Activated T-helper 1 cell treated with anti-CD3 and anti-CD28 coated beads, Interleukin-12 subunit alpha, Interleukin-12 subunit beta, Interleukin-2, Interleukin-4 antibody, amounts not matched to agents 30 ng/mL and 10 ng/mL and 1 ng/mL, durations not matched to agents 14 hours and 24 hours and 36 hours (primary cell): ENCODE results near the gene ANK3. TPM values are rescaled to one million over a fixed set of nuclear protein-coding genes. Genes with fewer than 3 reads are reported as not detected.
A peak's percentile ranks its signal among the peaks of the same experiment; 100 is the strongest.

ENCODE experiments used
- DNase-seq: peaks from one replicate; pipeline ENCODE4 v3.0.0; 2021; ENCODE audit warnings: low spot score
- H3K27ac Mint-ChIP-seq: one replicate; pipeline ENCODE4 v1.8.0; 2021; ENCODE audit warnings: mild to moderate bottlenecking, mixed read lengths
- H3K27me3 Mint-ChIP-seq: one replicate; pipeline ENCODE4 v1.8.0; 2022; ENCODE audit warnings: mild to moderate bottlenecking, moderate library complexity, mixed read lengths; ENCODE audit not compliant: insufficient read depth
- H3K36me3 Mint-ChIP-seq: one replicate; pipeline ENCODE4 v1.8.0; 2021; ENCODE audit warnings: low read depth, mixed read lengths
- H3K4me1 Mint-ChIP-seq: one replicate; pipeline ENCODE4 v1.8.0; 2021; ENCODE audit warnings: low read depth, mixed read lengths
- H3K4me3 Mint-ChIP-seq: one replicate; pipeline ENCODE4 v1.8.0; 2021; ENCODE audit warnings: mild to moderate bottlenecking, moderate library complexity, mixed read lengths
- H3K9me3 Mint-ChIP-seq: one replicate; pipeline ENCODE4 v1.8.0; 2021; ENCODE audit warnings: mixed read lengths
- intact Hi-C: fragments of 100-400 bp; cut with micrococcal nuclease; formaldehyde crosslinking; loops from one replicate; pipeline ENCODE4 v1.15.1; 2024
- total RNA-seq: library from RNA; stranded (reverse); gene quantifications from 2 replicates; pipeline ENCODE4 v1.2.3, GENCODE V29; 2022

Gene ANK3
- total RNA-seq, 1 donor from 2014 or later = 26.8 TPM

- Mint-ChIP-seq H3K4me1 (peaks cover 10% of the 10 kb centered on the region), H3K4me3 (no peak overlapping the region), H3K27me3 (no peaks in the 10 kb centered on the region), H3K27ac (no peak overlapping the region), H3K36me3 (peaks cover 16% of the 10 kb centered on the region), H3K9me3 (no peaks in the 10 kb centered on the region)
- intact Hi-C loops = no loop called here
- DNase-seq = no peak
These were observed 129.4 kb downstream of the ANK3 start for GRCh38 chr10:60260321-60260720.

- H3K9me3 Mint-ChIP-seq = no peaks in the 10 kb centered on the region
- H3K27me3 Mint-ChIP-seq = no peaks in the 10 kb centered on the region
- intact Hi-C loops = no loop called here
- H3K4me3 Mint-ChIP-seq = no peak overlapping the region
- peaks cover 10% of the 10 kb centered on the region for H3K4me1 Mint-ChIP-seq
- DNase-seq = no peak
- H3K27ac Mint-ChIP-seq = no peak overlapping the region
- H3K36me3 Mint-ChIP-seq = peaks cover 8% of the 10 kb centered on the region
These were observed 131.3 kb downstream of the ANK3 start for GRCh38 chr10:60258429-60258797.

- H3K36me3 Mint-ChIP-seq = peaks cover 6% of the 10 kb centered on the region
- H3K27me3 Mint-ChIP-seq = no peaks in the 10 kb centered on the region
- H3K27ac Mint-ChIP-seq = no peak overlapping the region
- intact Hi-C loops = no loop called here
- H3K4me1 Mint-ChIP-seq = peaks cover 10% of the 10 kb centered on the region
- no peak for DNase-seq
- H3K9me3 Mint-ChIP-seq = no peaks in the 10 kb centered on the region
- no peak overlapping the region for H3K4me3 Mint-ChIP-seq
These were observed 131.8 kb downstream of the ANK3 start for GRCh38 chr10:60257767-60258428.

- H3K4me1 Mint-ChIP-seq = no peaks in the 10 kb centered on the region
These were observed 134.9 kb downstream of the ANK3 start for GRCh38 chr10:60254776-60255175.

GRCh38 chr10:60253484-60253883, 136.2 kb downstream of the ANK3 start:
- no peaks in the 10 kb centered on the region for H3K4me1 Mint-ChIP-seq
- peaks cover 1% of the 10 kb centered on the region for H3K36me3 Mint-ChIP-seq
- H3K9me3 Mint-ChIP-seq = no peaks in the 10 kb centered on the region
- H3K4me3 Mint-ChIP-seq = no peak overlapping the region
- DNase-seq = no peak
- H3K27me3 Mint-ChIP-seq = no peaks in the 10 kb centered on the region
- H3K27ac Mint-ChIP-seq = no peak overlapping the region
- intact Hi-C loops = no loop called here

More at GRCh38 chr10:60254776-60255175, 134.9 kb downstream of the ANK3 start:
- no peak overlapping the region for H3K4me3 Mint-ChIP-seq
- no peak for DNase-seq
- no peak overlapping the region for H3K27ac Mint-ChIP-seq
- no peaks in the 10 kb centered on the region for H3K27me3 Mint-ChIP-seq
- no peaks in the 10 kb centered on the region for H3K9me3 Mint-ChIP-seq
- intact Hi-C loops = no loop called here
- peaks cover 1% of the 10 kb centered on the region for H3K36me3 Mint-ChIP-seq

GRCh38 chr10:60252688-60253087, 137.0 kb downstream of the ANK3 start:
- intact Hi-C loops = no loop called here
- no peaks in the 10 kb centered on the region for H3K27me3 Mint-ChIP-seq
- peaks cover 1% of the 10 kb centered on the region for H3K36me3 Mint-ChIP-seq
- H3K27ac Mint-ChIP-seq = no peak overlapping the region
- DNase-seq = no peak
- H3K4me3 Mint-ChIP-seq = no peak overlapping the region
- H3K4me1 Mint-ChIP-seq = no peaks in the 10 kb centered on the region
- no peaks in the 10 kb centered on the region for H3K9me3 Mint-ChIP-seq

GRCh38 chr10:60246382-60246781, 143.3 kb downstream of the ANK3 start:
- H3K27me3 Mint-ChIP-seq = no peaks in the 10 kb centered on the region
- no peak for DNase-seq
- H3K4me3 Mint-ChIP-seq = no peak overlapping the region
- H3K27ac Mint-ChIP-seq = no peak overlapping the region
- no peaks in the 10 kb centered on the region for H3K9me3 Mint-ChIP-seq
- intact Hi-C loops = no loop called here
- no peaks in the 10 kb centered on the region for H3K36me3 Mint-ChIP-seq
- H3K4me1 Mint-ChIP-seq = no peaks in the 10 kb centered on the region

- Mint-ChIP-seq H3K9me3 (no peaks in the 10 kb centered on the region), H3K27ac (no peak overlapping the region), H3K4me3 (no peak overlapping the region), H3K36me3 (no peaks in the 10 kb centered on the region), H3K27me3 (no peaks in the 10 kb centered on the region), H3K4me1 (peaks cover 30% of the 10 kb centered on the region)
- intact Hi-C loops = loop anchor here (2.0 to 10.0 kb wide), 8 partner anchors 34 to 536 kb away; partner anchors contain the start of gene CDK1
- DNase-seq = no peak
These were observed 150.4 kb downstream of the ANK3 start for GRCh38 chr10:60239228-60239627.

GRCh38 chr10:60238759-60239100, 150.9 kb downstream of the ANK3 start:
- peaks cover 30% of the 10 kb centered on the region for H3K4me1 Mint-ChIP-seq
- intact Hi-C loops = loop anchor here (1.0 to 10.0 kb wide), 9 partner anchors 34 to 536 kb away; partner anchors contain the start of gene CDK1
- H3K27me3 Mint-ChIP-seq = no peaks in the 10 kb centered on the region
- no peaks in the 10 kb centered on the region for H3K9me3 Mint-ChIP-seq
- peak overlapping the region; percentile 31 for H3K4me3 Mint-ChIP-seq
- no peak overlapping the region for H3K27ac Mint-ChIP-seq
- H3K36me3 Mint-ChIP-seq = peaks cover 1% of the 10 kb centered on the region
- DNase-seq = no peak

- DNase-seq = no peak
- H3K4me3 Mint-ChIP-seq = peak overlapping the region; percentile 27
- intact Hi-C loops = loop anchor here (1.0 to 10.0 kb wide), 9 partner anchors 33 to 537 kb away; partner anchors contain the start of gene CDK1
- H3K36me3 Mint-ChIP-seq = peaks cover 3% of the 10 kb centered on the region
- H3K9me3 Mint-ChIP-seq = no peaks in the 10 kb centered on the region
- peak overlapping the region; percentile 33 for H3K27ac Mint-ChIP-seq
- peaks cover 30% of the 10 kb centered on the region for H3K4me1 Mint-ChIP-seq
- no peaks in the 10 kb centered on the region for H3K27me3 Mint-ChIP-seq
These were observed 151.5 kb downstream of the ANK3 start for GRCh38 chr10:60237977-60238758.

GRCh38 chr10:60236869-60237524, 152.7 kb downstream of the ANK3 start:
- Mint-ChIP-seq H3K4me1 (peaks cover 30% of the 10 kb centered on the region), H3K36me3 (peaks cover 3% of the 10 kb centered on the region), H3K27me3 (no peaks in the 10 kb centered on the region), H3K9me3 (no peaks in the 10 kb centered on the region), H3K27ac (peak overlapping the region; percentile 16), H3K4me3 (peak overlapping the region; percentile 40)
- DNase-seq = no peak
- intact Hi-C loops = loop anchor here (5.0 to 10.0 kb wide), 5 partner anchors 338 to 538 kb away; partner anchors contain the start of gene CDK1

- Mint-ChIP-seq H3K36me3 (peaks cover 3% of the 10 kb centered on the region), H3K27ac (no peak overlapping the region), H3K4me1 (peaks cover 30% of the 10 kb centered on the region), H3K4me3 (no peak overlapping the region), H3K9me3 (no peaks in the 10 kb centered on the region), H3K27me3 (no peaks in the 10 kb centered on the region)
- intact Hi-C loops = loop anchor here (5.0 to 10.0 kb wide), 5 partner anchors 340 to 540 kb away; partner anchors contain the start of gene CDK1
- DNase-seq = no peak
These were observed 154.7 kb downstream of the ANK3 start for GRCh38 chr10:60235001-60235400.

- intact Hi-C loops = loop anchor here (10.0 kb wide), 3 partner anchors 340 to 540 kb away; partner anchors contain the start of gene CDK1
- H3K27ac Mint-ChIP-seq = no peak overlapping the region
- peaks cover 30% of the 10 kb centered on the region for H3K4me1 Mint-ChIP-seq
- no peak overlapping the region for H3K4me3 Mint-ChIP-seq
- DNase-seq = no peak
- no peaks in the 10 kb centered on the region for H3K9me3 Mint-ChIP-seq
- peaks cover 3% of the 10 kb centered on the region for H3K36me3 Mint-ChIP-seq
- no peaks in the 10 kb centered on the region for H3K27me3 Mint-ChIP-seq
These were observed 155.1 kb downstream of the ANK3 start for GRCh38 chr10:60234551-60234950.
